HG03520 (cell line): Measurements from ENCODE around the gene OPCML.

Experiments
- ATAC-seq: cut with Tn5 transposase; IDR thresholded peaks from one replicate; pipeline ENCODE4 v1.9.1; 2021; ENCODE audit warnings: mild to moderate bottlenecking, moderate library complexity; ENCODE audit not compliant: unreplicated experiment

The OPCML gene

GRCh38 chr11:132913886-132914285, 618.4 kb downstream of the OPCML start:
- no peak for ATAC-seq

DNA sequence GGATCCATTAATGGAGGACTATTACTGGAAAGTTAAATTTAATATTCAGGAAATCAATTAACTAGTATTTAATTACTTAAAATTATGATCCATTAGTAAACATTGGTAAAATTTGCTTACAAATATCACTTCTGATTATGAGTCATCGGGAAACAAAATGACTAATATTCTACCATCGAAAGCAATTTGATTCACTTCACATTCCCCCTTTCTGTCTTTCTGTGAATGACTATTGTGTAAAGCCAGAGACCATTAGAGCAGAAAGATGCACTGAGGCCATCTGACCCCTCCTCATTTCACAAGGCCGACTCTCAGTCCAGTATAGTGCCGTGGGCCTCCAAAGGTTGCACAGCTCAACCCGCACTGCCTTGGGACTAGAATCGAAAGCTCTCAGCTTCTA, 619.0 kb downstream of the OPCML start:
- ATAC-seq: no peak

- no peak for ATAC-seq
Observed at GRCh38 chr11:132911186-132911585, 621.1 kb downstream of the OPCML start.

DNA sequence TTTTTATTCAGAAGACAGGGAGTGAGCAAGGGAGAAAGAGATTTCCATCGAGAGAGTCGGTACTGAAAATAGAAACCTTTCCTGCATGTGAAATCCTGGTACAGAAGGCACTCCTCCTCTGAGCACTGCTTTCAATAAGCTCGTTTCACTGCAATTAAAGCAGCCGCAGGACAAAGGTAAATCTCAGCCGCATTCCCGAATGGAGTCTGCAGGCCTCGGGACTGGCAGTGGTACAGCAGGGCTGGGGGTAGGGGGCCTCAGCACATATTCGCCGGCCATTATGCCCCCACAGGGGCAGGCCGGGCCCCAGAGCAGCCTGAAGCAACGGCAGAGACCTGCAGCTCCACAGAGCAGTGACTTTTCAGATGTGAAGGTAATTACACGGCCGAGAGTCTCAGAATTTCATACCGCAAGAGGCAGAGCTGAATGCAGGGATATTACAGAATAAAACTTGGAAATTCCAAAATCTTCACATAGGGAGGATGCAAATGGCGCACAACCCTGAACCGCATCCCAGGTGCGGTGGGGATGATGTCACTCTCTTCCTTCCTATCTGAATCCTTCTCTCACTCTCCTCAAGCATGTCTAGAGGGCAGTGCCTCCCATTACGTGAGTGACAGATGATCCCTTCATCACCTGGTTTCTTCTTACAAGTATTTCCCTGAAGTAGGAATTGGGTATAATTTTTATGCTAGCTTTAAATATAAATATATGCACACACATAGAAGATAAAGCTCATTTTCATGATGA, 622.1 kb downstream of the OPCML start:
- no peak for ATAC-seq

DNA sequence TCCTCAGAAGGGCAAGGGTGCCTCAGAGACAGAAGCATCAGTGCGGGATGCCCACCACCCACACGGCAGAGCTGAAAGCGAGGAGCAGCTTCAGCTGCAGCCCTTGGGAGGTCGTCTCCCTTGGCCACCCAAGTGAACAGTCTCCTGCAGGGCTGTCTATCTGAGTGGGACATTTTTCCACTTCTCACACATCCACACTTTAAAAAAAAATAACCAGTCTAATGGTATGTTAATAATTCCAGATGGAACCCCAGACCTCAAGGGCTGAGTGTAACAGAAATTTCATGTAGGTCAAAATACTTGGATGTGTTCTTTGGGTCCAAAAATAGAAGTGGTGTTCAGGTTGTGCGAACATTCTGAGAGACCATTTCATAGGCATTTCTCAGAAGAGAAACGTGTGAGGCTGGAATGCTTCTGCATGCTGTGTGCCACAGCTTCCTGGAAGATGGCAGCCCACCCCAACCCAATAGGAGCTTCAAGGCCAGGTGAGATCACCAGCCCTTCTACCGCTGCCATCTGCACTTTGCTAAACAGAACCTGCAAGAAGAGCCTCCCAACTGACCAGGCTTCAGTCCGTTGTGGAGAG, 623.2 kb downstream of the OPCML start:
- ATAC-seq: no peak

- no peak for ATAC-seq
Observed at GRCh38 chr11:132908414-132908810, 623.9 kb downstream of the OPCML start.

DNA sequence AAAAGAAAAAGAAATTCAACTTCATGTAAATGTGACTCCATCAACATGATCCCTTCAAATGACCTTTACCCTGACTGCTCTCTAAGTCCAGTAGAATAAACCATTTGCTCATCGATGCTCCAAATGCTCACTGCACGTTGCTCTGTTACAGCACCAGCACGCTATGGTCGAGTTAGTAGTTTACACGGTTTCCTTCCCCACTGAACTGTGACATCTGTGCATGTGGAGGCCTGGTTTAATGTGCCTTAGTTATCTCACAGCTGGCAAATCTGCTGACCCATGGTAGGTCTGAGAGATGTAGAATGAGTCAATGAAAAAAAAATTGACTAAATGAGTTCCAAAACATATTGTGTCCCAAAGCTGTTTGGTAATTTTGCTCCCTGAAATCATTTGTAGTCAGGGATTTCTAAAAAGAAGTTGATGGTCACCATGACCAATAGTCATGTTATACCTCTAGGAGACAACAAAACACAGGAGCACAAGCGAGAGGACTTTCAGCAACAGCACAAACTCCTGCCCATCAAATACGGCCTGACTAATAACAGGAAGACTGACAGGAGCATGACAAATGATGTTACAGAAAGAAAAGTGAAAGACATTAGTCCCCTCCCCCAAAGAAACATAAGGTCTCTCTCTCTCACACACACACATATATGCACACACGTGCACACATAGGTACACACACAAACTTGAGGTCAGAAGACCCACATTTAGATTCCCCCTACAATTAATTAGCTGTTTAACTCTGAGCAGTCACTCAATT, 624.5 kb downstream of the OPCML start:
- no peak for ATAC-seq

- ATAC-seq: no peak
Observed at GRCh38 chr11:132904607-132905006, 627.7 kb downstream of the OPCML start.

DNA sequence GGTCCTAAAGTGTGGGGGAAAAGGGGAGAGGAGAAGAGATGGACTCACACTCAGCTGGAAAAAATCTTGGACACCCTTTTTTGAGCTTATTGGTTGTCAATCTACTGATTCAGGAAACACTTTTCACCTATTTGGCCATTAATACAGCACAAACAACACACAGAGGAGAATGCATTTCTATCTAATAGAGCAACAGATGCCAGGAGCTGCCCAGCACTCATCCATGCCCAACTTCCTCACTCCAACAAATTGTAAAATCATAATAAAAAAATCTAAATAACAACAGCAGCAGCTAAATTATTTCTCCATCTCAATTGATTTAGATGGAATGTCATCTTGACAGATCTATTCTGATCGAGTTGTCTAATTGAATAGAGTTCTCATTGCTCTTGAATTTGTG, 628.2 kb downstream of the OPCML start:
- no peak for ATAC-seq

DNA sequence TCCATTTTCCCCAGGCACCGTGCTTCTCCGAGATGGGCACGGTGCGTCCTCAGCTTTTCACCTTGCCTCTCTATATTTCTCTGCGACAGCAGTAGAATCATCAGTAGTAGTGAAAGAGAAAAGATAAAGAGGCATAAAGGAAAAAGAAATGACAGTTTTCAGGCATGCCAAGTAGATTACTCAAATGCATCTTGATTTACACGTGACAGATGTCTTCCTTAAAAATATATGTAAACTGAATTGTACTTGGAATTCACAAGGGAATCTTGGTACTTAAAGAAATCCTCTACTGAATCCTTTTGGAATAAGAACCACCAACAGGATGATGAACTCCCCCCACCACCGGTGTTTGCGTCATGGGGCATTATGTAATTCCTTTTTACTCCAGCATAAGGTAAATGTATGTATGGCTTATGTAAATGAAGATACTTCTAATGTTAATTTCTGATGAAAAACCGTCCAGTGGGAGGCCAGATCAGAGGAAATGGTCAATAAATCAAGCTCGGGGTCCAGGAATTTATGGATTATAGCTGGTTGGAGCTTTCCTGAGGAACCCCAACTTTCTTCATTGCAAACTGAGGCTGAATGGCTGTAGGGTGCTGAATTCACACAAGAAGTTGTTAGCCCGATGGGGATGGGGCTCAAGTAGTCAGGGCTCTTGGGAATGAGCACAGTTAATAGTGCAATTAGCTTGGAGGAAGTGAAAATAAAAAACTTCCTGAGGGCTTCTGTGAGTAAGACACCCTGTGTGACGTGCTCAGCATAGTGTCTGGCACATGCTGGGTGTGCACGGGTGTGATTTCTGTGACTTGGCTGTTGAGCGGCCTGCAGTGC, 630.4 kb downstream of the OPCML start:
- ATAC-seq: no peak

DNA sequence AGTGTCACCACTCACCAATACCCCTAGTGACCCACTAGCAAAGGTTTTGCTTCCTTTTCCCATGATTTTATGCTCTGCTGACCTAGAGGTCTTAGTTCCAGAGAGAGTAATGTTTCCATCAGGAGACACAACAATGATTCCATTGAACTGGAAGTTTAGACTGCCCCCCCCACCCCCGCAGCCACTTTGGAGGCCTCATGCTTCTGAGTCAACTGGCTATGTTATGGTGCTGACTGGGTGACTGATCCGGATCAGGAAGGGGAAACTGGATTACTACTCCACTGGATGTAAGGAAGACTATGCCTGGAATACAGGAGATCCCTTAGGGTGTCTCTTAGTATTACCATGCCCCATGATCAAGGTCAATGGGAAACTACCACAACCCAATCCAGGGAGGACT, 633.6 kb downstream of the OPCML start:
- ATAC-seq: no peak

DNA sequence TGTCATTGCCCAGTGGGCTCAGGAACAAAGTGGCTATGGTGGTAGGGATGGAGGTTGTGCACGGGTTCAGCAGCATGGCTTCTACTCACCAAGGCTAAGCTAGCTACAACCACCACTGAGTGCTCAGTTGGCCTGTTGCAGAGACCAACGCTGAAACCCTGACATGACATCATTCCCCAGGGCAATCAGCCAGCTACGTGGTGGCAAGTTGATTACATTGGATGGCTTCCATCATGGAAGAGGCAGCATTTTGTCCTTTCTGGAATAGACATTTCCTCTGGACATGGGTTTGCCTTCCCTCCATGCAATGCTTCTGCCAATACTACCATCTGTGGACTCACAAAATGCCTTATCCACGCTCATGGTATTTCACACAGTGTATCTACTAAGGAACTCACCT, 634.3 kb downstream of the OPCML start:
- no peak for ATAC-seq

- no peak for ATAC-seq
Observed at GRCh38 chr11:132895340-132895739, 637.0 kb downstream of the OPCML start.

DNA sequence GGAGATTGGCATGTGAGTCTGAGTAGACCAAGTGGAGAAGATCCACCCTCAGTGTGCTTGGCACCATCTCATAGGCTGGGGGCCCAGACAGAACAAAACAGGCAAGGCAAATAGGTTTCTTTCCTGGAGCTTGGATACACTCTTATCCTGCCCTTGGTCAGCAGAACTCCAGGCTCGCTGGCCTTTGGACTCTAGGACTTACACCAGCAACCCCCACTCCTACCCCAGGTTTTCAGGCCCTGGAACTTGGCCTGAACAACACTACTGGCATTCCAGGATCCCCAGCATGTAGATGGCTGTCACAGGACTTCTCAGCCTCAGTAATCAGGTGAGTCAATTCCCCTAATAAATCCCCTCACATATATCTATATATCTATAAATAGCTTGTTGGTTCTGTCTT, 637.7 kb downstream of the OPCML start:
- no peak for ATAC-seq

GRCh38 chr11:132892876-132893275, 639.4 kb downstream of the OPCML start:
- ATAC-seq: no peak

DNA sequence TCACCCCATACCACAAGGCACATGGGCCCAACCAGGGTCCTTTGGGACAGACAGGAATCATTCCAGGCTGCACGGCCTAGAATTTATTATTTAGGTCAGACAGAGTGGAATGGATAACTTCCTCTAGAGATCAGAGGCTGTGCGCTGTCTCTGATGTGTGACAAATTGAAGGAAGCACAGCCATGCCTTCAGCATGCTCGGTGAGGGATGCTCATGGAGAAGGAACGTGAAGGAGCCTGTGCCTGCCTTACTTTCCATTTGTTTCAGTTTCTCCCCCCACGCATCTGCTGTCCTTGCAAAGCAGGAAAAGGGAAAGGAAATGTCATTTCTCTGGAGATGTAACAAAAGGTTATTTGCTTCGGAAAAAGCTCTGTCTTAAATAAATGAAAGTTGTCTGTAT, 644.1 kb downstream of the OPCML start:
- ATAC-seq: no peak

DNA sequence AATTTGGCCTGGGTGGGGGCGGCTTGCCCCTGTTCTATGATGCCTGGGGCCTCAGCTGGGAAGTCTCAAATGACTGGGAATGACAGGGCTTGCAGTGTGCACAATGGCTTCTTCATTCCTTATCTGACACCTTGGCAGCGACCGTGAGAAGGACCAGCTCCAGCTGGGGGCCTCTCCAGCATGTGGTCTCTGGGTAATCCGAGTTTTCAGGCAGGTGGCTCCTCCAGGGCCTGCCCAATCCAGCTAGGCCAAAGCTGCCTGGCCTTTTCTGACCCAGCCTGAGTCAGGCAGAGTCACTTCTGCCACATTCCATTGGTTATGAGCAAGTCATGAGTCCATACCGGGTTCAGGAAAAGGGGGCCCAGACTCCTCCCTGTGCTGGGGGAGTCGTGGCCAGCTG, 646.0 kb downstream of the OPCML start:
- no peak for ATAC-seq

DNA sequence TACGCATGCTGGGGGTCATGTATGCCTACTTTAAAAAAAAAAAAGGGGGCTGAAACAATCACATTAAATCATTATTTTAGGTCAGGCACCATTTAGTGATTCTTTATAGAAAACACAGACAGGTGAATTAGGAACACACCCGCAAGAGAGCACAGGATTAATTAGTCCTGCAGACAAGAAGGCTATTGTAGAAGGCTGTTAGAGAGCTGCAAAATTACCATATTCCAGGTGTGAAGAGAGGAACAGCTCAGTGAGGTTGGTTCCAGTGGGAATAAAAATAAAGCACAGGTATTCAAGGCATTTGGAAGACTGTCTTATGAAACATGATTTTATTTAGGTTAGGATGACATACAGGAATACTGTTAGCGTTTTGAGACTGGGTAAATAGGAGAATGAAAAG, 649.1 kb downstream of the OPCML start:
- ATAC-seq: no peak

DNA sequence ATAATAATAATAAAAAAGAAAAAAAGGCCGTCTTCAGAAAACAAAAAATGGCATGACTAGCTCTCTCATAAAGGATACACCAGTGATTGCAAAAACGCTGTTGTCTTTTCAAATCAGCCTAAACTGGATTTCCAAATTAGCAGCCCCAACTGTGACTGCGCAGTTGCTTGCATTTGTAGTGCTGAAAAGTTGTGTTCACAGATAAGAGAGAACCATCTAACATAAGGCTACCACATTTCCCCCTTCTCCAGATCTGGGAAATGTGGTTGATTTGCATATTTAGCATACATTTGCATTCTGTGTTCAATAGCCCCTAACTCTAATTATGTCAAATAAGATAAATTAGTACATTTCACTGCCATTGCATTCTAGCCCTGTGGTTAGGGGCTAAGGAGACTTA, 650.7 kb downstream of the OPCML start:
- no peak for ATAC-seq

DNA sequence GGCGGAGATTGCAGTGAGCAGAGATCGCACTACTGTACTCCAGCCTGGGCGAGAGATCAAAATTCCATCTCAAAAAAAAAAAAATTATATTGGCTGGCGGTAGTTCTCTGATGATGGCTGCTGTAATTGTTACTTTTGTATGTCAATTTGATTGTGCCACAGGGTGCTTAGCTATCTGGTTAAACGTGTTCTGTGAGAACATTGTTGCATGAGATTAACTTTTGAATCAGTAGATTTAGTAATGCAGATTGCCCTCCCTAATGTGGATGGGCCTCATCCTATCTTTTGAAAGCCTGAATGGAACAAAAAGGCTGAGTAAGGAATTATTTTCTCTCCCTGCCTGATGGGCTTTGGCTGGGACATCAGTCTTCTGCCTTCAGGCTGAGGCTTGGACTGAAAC, 654.2 kb downstream of the OPCML start:
- ATAC-seq: no peak

GRCh38 chr11:132876705-132877104, 655.6 kb downstream of the OPCML start:
- no peak for ATAC-seq
